GM19193 (cell line): ENCODE results near the gene CTBP2.

ENCODE experiments used
- POLR2A ChIP-seq: IDR thresholded peaks from 4 replicates; pipeline ENCODE4 v1.6.1; 2011; ENCODE audit not compliant: insufficient read depth, insufficient read length; ENCODE audit errors: extremely low read depth

The CTBP2 gene

DNA sequence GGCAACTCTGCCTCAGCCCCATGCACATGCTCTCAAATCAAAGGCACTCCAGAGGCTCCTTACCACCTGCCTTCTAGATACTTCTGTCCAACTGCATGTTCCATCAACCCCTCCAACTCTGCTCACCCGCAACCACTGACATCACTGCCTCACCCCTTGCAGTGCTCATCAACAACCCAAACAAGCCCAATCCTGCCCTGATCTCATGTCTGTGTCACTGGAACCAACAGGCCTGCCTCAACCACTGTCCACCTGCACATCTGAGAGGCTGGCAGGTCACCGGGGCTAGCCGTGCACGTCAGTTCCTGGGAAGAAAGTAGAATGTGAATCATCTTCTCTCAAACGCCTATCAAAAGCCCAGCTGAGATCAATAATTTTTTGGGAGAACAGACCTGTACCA lies 33.3 kb downstream of the CTBP2 start:
- TF ChIP-seq POLR2A, result no peak

DNA sequence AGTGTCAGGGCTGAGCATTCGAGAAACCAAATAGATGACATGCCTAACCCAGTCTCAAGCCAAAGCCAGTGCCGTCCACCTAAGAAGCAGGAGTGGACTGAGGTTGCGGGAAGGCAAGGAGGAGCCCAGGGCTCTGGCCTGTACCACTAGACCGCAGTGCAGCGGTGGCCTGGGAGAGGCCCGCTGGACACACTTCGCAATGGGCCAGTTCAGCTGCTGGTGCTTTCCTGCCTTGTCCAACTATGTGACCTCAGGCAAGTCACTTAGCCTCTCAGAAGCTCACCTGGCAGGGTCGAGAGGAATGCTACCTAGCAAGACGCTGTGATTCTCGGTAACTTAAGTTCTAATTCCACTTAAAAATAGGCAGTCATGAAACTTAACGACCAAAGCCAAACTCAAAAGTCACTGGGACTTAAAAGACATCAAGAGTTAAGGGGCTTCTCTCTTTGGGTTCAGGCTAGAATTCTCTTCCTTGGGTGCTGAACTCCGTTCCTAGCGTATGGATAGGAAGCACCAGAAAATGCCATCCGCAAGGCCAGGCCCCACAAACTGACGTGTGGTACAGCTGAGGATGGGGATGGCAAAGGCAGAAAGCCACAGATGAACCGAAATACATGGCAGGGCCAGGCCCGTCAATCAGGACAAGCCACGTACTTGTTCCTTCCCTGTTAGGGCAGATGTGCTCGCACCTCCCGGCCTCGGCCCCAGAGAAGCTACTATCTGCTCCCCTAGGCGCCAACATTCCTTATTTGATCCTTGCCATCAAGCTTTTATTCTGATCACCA lies 34.2 kb downstream of the CTBP2 start:
- TF ChIP-seq POLR2A, result no peak

DNA sequence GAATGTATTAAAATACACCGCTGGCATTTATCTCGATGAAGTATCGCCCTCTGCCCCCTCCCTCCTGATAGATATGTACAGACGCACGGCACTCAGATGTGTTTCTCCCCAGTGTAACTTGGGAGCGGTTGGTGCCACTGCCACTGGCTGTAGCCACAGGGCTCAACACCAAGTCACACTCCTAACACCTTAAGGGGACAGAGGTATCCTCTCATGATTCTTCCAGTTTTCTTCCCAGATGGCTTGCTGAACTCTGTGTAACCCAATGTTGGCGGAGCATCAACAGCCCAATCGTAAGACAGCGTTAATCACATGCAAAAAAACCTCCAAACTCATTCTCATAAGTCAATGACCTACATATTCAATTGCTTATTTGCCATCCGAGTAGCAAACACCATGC lies 35.5 kb downstream of the CTBP2 start:
- TF ChIP-seq POLR2A, result no peak

DNA sequence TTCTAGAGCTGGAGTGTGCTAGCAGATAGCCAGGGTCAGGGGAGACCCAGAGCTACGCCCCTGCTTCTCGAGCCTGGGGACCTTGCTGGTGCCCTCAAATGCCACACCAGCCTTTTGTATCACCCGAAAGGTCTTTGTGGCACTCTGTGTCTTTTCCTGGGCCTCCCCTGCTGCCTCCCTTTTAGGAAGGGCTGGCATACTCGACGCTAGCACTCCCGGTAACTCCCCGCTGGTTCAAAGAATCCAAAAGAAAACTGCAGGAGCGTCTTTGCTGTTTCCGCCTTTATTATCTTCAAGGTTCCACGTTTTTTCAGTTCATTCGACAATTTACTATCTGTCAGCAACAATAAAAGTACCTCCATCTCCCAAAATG lies 36.3 kb downstream of the CTBP2 start:
- TF ChIP-seq POLR2A, result no peak

DNA sequence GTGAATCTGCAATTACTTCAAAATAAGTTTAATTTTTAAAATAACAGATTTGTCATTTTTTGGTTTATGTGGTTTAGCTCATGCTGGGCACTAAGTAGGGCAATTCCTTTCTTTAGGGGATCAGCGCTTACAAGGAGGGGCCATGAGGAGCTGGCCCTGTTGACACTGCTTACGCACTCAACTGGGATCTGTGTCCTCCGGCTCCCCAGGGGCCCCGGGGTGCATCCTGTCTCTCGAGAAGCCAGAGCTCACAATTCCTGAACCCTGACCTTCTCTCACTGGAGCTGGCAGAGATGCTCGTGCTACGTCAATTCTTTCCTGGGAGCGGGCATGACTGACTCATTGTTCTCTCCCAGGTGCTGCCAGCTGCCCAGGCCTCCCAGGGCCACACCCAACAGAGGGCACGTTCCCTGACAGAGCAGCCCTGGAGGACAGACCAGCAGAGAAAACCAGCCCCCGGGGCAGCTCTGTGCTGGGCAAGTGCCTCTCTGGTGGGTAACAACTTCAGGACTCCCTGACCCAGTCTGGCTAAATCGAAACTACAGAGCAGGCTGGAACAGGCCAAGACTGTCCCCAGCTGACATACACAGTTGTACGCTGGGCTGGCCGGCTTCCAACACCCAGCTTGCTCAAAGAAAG lies 36.8 kb downstream of the CTBP2 start:
- no peak for TF ChIP-seq POLR2A

DNA sequence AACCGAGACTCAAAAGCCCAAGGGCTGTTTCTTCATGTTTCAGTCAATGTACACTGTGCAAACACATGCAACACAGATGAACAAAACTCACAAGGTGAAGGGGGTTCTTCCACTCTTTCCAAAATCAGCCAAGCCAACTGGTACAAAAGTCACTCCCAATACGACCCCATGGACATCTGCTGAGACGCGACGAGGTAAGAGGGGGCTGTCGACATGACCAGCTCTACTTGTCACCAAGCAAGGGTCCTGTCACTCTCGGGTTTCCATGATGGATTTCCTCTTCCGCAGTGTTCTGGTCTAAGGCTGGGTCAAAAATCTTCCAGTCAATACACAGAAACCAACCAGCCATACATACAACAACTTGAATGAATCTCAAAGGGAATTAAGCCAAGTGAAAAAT lies 37.8 kb downstream of the CTBP2 start:
- TF ChIP-seq POLR2A, result no peak

DNA sequence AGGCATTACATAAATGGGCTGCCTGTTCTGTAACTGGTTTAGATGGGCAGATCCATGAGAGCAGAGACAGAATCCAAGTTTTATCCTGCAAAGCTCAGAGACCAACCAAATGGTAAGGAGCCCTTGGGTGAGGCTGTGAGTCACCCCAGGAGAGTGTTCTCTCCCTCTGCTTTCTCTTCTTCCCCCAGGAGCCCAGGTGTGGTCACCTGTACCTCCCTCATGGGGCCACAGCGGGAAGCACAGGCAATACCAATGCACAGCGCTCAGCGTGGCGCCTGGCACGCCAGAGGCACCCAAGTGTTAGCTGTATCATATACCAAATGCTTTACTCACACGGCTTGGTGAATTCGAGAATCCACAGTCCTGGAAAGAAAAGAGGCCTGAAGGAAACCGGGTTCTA lies 39.4 kb downstream of the CTBP2 start:
- TF ChIP-seq POLR2A, result no peak

DNA sequence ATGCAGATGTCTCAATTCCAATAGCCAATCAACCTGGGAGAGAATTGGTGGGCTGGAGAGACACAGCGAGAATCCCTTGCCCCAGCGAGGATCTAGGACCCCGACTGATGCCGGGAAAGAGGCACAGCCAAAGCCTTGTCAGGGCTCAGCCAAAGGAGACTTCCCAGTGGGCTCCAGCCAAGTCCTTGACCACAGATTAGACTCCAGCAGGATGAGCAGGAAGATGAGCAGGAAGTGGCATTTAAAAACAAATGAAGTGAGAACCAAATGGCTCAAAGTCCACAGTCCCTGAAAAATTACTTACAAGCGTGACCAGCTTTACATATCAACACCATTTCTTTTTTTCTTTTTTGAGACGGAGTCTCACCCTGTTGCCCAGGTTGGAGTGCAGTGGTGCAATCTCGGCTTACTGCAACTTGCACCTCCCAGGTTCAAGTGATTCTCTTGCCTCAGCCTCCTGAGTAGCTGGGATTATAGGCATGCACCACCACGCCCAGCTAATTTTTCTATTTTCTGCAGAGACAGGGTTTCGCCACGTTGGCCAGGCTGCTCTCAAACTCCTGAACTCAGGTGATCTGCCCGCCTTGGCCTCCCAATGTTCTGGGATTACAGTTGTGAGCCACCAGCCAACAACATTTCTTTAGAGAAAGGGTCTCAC lies 40.2 kb downstream of the CTBP2 start:
- no peak for TF ChIP-seq POLR2A

DNA sequence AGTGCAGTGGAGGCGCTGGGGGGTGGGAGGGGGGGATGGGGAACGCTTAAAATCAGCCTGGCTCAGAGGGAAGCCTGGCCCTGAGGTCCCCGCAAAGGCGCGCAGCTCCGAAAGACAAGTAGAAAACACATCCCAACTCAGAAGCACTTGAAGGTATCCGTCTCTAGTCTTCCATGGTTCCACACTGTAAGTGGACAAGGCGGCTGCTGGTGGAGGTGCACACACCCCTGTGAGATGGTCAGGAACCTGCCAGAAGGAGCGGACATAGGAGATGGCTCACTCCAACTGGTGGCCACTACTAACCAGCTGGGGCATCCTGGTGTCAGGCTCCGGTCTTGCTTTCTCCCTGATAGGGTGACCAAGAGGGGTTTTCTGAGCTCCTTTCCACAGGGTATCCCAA lies 41.7 kb downstream of the CTBP2 start:
- TF ChIP-seq POLR2A, result no peak

DNA sequence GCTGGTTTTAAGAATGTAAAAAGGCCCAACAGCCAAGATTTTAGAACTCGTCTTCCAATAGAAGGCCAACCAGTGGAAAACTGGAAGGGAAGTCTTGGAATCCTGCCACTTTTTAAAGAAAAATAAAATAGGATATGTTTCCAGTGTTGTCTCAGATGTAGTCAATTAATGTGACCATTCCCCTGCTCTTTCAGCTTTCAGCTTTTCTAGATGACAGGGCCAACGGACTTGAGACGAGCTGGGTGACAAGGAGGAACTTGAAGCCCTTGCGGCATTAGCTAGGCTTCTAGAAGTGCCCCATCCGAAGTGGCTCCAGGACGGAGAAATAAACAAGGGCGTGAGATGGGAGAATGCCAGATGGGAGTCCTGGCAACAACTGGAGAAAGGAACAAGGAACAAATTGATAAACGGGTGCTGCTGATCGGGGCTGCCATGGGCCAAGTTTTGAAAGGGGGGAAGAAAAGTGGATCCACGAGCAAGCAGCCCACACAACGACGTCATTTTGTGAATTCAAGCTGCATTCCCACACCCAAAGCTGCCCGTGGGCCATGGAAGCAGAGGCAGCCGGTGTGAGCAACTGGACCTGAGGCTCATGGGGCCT lies 42.3 kb downstream of the CTBP2 start:
- TF ChIP-seq POLR2A, result no peak

DNA sequence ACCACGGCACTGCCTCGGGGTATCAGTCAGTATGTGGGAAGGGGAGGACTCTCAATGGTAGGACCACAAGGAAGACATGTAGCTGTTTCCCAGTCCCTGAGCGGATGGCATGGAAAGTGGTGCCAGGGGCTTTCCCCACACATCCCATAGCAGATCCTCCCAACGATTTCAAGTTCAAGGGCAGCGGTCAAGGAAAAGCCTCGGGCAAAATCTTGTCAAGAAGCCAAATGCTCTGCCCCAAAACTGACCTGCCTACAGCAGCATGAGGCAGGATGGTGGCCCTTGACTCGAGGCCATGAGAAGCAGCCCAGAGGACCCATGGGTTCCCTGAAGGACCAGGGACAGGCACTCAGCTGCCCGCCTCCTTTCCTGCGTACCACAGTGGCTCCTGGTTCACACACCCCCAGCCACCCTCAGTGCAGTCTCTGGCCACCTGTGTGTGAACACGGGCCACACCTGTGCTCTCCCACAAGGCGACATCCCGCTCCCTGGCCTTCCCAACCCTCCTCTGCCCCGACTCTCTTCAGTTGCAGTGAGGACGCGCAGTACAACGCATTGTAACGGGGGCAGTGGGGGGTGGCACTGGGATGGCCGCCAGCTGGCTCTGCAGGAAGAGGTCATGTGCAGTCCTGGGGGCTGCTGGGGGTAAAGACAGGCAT lies 43.6 kb downstream of the CTBP2 start:
- TF ChIP-seq POLR2A, result no peak

DNA sequence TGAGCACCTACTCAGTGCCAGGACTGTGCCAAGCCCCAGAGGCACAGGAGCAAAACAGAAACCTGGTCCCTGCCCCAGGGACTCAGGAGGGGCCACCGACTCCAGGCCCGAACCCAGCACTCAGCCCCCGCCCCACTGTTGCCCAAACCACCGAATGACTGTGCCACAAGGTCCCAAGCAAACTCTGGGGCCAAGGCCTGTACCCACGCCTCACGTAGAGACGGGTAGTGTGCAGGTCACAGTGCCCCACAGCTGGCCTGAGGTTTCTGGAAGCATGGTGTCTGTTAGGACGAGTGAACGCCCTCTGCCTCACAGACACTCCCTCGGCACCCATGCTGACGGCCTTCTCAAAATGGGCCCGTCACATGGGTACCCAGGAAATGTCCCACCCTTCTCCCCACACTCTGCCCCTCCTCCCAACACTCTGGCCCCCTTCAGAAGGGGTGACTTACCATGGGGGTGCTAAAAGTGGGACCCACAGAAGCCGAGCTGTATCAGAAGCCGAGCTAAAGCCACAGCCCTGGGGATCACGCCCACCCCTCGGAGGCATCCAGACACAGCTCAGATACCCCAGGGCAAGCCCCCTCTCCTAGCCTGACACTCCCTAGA lies 44.2 kb downstream of the CTBP2 start:
- no peak for TF ChIP-seq POLR2A

DNA sequence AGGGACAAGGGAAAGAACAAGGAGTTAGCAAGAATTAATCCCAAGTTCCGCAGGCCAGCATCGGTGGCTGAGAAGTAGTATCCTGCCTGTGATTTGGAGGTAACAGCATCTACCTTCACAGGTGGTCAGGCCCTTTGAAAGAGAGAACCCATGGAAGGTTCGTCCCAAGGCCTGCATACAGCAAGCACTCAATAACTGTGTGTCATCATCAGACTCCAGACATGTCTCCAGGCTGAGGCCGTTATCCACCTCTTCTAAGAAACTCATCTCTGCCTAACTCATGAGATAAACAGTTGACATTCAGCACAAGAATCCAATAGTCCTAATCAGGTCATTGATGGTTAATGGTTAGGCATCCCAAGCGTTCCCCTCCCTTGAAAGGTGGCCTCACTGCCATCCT lies 45.0 kb downstream of the CTBP2 start:
- TF ChIP-seq POLR2A, result no peak

DNA sequence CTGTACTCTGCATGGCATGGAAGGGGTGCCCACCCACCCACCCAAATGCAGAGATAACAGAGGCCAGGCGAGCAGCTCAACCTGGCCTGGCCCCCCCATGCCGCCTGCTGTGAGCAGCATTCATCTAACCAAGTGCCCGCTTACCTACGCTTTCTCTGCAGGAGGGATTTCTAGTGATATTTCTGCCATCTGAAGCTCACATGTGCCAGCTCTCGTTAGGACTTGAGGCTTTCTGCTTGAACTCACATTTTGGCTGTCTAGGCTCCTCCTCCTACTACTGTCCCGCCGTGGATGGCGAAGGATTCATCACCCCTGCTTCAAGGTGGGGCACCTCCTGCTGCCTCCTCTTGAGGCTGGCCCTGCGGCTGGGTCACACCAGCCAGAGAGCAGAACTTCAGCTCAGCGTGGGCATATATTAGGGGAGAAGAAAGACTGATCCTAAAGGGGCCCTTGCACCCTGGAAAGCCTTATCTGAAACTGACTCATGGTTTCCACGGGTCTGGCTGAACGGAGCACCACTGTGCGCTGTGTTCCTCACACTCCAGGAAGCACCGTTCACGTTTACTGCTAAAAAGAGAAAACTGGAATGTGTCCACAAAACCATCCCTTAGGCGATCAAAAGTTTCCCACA lies 45.5 kb downstream of the CTBP2 start:
- TF ChIP-seq POLR2A, result no peak
